GF-D8 (cell line): ENCODE data around the gene KRTAP15-1.

Source experiments
- DNase-seq: peaks from one replicate; lab custom pipeline; 2025; lab: John Stamatoyannopoulos, UW

Gene KRTAP15-1

GRCh38 chr21:30487336-30487735, 47.3 kb downstream of the KRTAP15-1 start, which contains the start of gene KRTAP19-2:
Gene KRTAP19-2, minus strand, starts transcription at chr21:30487436. Its CDS starts 88 bp downstream, at chr21:30487348.
- no peak for DNase-seq
